ENCODE results near the gene NCCRP1.

The NCCRP1 gene

GRCh38 chr19:39196860-39197562, at the start of gene NCCRP1:
TSS of gene NCCRP1 (plus strand) at chr19:39196964. CDS start at chr19:39196983, 19 bp downstream.
- Histone ChIP-seq H3K4me1 (ENCODE audit: insufficient read depth, poor library complexity, severe bottlenecking) (peaks cover 5% of the 10 kb centered on the region), H3K9me3 (ENCODE audit: severe bottlenecking) (no peaks in the 10 kb centered on the region), H3K4me3 (ENCODE audit: severe bottlenecking) (no peak within 1 kb of the TSS), H3K27ac (ENCODE audit: poor library complexity, severe bottlenecking) (no peak within 1 kb of the TSS), H3K36me3 (ENCODE audit: low read depth) (no peaks in the 10 kb centered on the region), H3K27me3 (ENCODE audit: insufficient read depth, poor library complexity, severe bottlenecking) (peaks cover 4% of the 10 kb centered on the region)
- TF ChIP-seq CTCF (IDR thresholded peaks at IDR 0.05; ENCODE audit: poor library complexity, severe bottlenecking), result no peak
- DNase-seq (ENCODE audit: low spot score) (no peak), ATAC-seq (ENCODE audit: low read depth) (no peak)

GRCh38 chr19:39147480-39147879, 49.3 kb upstream of the NCCRP1 start:
- Histone ChIP-seq H3K4me1 (ENCODE audit: insufficient read depth, poor library complexity, severe bottlenecking) (no peaks in the 10 kb centered on the region), H3K27me3 (ENCODE audit: insufficient read depth, poor library complexity, severe bottlenecking) (no peaks in the 10 kb centered on the region), H3K36me3 (ENCODE audit: low read depth) (no peaks in the 10 kb centered on the region), H3K27ac (ENCODE audit: poor library complexity, severe bottlenecking) (no peak overlapping the region), H3K4me3 (ENCODE audit: severe bottlenecking) (no peak overlapping the region), H3K9me3 (ENCODE audit: severe bottlenecking) (no peaks in the 10 kb centered on the region)
- no peak for TF ChIP-seq CTCF (IDR thresholded peaks at IDR 0.05; ENCODE audit: poor library complexity, severe bottlenecking)
- ATAC-seq (ENCODE audit: low read depth) (no peak), DNase-seq (ENCODE audit: low spot score) (no peak)

- no peak overlapping the region for H3K4me3 ChIP-seq (ENCODE audit: severe bottlenecking)
- no peaks in the 10 kb centered on the region for H3K27me3 ChIP-seq (ENCODE audit: insufficient read depth, poor library complexity, severe bottlenecking)
- peaks cover under 1% of the 10 kb centered on the region for H3K4me1 ChIP-seq (ENCODE audit: insufficient read depth, poor library complexity, severe bottlenecking)
- H3K36me3 ChIP-seq (ENCODE audit: low read depth), result no peaks in the 10 kb centered on the region
- no peaks in the 10 kb centered on the region for H3K9me3 ChIP-seq (ENCODE audit: severe bottlenecking)
- ATAC-seq (ENCODE audit: low read depth) (no peak), DNase-seq (ENCODE audit: low spot score) (no peak)
- TF ChIP-seq CTCF (IDR thresholded peaks at IDR 0.05; ENCODE audit: poor library complexity, severe bottlenecking), result no peak
- no peak overlapping the region for H3K27ac ChIP-seq (ENCODE audit: poor library complexity, severe bottlenecking)
Observed at GRCh38 chr19:39148939-39149529, 47.7 kb upstream of the NCCRP1 start.

GRCh38 chr19:39150235-39150634, 46.5 kb upstream of the NCCRP1 start:
- H3K27me3 ChIP-seq (ENCODE audit: insufficient read depth, poor library complexity, severe bottlenecking), result no peaks in the 10 kb centered on the region
- TF ChIP-seq CTCF (IDR thresholded peaks at IDR 0.05; ENCODE audit: poor library complexity, severe bottlenecking), result no peak
- no peak overlapping the region for H3K4me3 ChIP-seq (ENCODE audit: severe bottlenecking)
- no peak overlapping the region for H3K27ac ChIP-seq (ENCODE audit: poor library complexity, severe bottlenecking)
- peaks cover 13% of the 10 kb centered on the region for H3K4me1 ChIP-seq (ENCODE audit: insufficient read depth, poor library complexity, severe bottlenecking)
- H3K9me3 ChIP-seq (ENCODE audit: severe bottlenecking), result no peaks in the 10 kb centered on the region
- no peak for DNase-seq (ENCODE audit: low spot score)
- H3K36me3 ChIP-seq (ENCODE audit: low read depth), result no peaks in the 10 kb centered on the region
- ATAC-seq (ENCODE audit: low read depth), result no peak

Data from RWPE2 (cell line).